GM12878 (cell line): Measurements from ENCODE around the gene NDUFAF5. TPM values are rescaled to one million over a fixed set of nuclear protein-coding genes. Genes with fewer than 3 reads are reported as not detected.

Source experiments
- ATAC-seq: fragments of 200-7000 bp; cut with Tn5 transposase; 3 replicates; pipeline ENCODE4 v1.9.1; 2020; ENCODE audit warnings: mild to moderate bottlenecking, moderate library complexity
- BruUV-seq: library from RNA; stranded (reverse); fragments of 400-500 nt; replicated peaks from 2 replicates; lab custom pipeline; 2021; lab: Mats Ljungman, UMichigan
- CTCF ChIA-PET: fragments of 300-600 bp; sonication (Branson Sonifier 250); formaldehyde crosslinking; extraction: SDS; loops from one replicate; lab custom pipeline; 2021; ENCODE audit warnings: inconsistent platforms; lab: Yijun Ruan, JAX
- POLR2A ChIA-PET: fragments of 350-600 bp; formaldehyde crosslinking; extraction: SDS; loops from one replicate; lab custom pipeline; 2021; ENCODE audit warnings: inconsistent platforms; lab: Charles Lee
- RAD21 ChIA-PET: fragments of 300-600 bp; sonication (Branson Sonifier 250); formaldehyde crosslinking; loops from one replicate; lab custom pipeline; 2023; ENCODE audit warnings: antibody characterized with exemption; ENCODE audit not compliant: unreplicated experiment; lab: Charles Lee
- SMC1A ChIA-PET: fragments of 300-600 bp; sonication (Branson Sonifier 250); formaldehyde crosslinking; loops from one replicate; lab custom pipeline; 2023; ENCODE audit not compliant: unreplicated experiment, uncharacterized antibody; lab: Charles Lee
- DNase-seq: peaks from one replicate; pipeline ENCODE4 v3.0.0-alpha.2; 2011; ENCODE audit warnings: low read depth, low spot score
- FAIRE-seq: peaks from 3 replicates; lab custom pipeline; 2011; peaks lifted over from hg19 to GRCh38; lab: Jason Lieb, UNC
- H2AFZ ChIP-seq: 2 replicates; pipeline ENCODE4 v1.6.0; 2011; ENCODE audit warnings: low read depth, low read length, control low read depth; ENCODE audit not compliant: control insufficient read depth
- H3K27ac ChIP-seq: 2 replicates; pipeline ENCODE4 v1.5.1; 2011; ENCODE audit warnings: control low read depth; ENCODE audit not compliant: control insufficient read depth, insufficient read depth
- H3K27me3 ChIP-seq, 2 experiments: replicated peaks in 1 of 2; 2 replicates each; pipeline versions ENCODE4 v1.6.0 to v1.6.1; 2011; ENCODE audit warnings: low read length in 1 of 2; ENCODE audit not compliant: control insufficient read depth in 2 of 2, insufficient read depth in 2 of 2
- H3K36me3 ChIP-seq, 2 experiments: 2 replicates each; pipeline ENCODE4 v1.5.1; 2011; ENCODE audit warnings: low read length in 1 of 2; ENCODE audit not compliant: control insufficient read depth in 2 of 2, insufficient read depth in 2 of 2
- H3K4me1 ChIP-seq: 2 replicates; pipeline ENCODE4 v1.6.1; 2011; ENCODE audit warnings: mild to moderate bottlenecking, low read length, moderate library complexity, mixed read lengths; ENCODE audit not compliant: control insufficient read depth, insufficient read depth
- H3K4me2 ChIP-seq: 2 replicates; pipeline ENCODE4 v1.6.0; 2011; ENCODE audit warnings: control low read depth; ENCODE audit not compliant: control insufficient read depth, insufficient read depth
- H3K4me3 ChIP-seq: fragments of 200-600 bp; sonication (generic); 2 replicates; pipeline ENCODE4 v1.5.1; 2016
- H3K79me2 ChIP-seq: 2 replicates; pipeline ENCODE4 v1.6.0; 2011; ENCODE audit warnings: low read length; ENCODE audit not compliant: control insufficient read depth, insufficient read depth
- H3K9ac ChIP-seq: 2 replicates; pipeline ENCODE4 v1.8.0; 2011; ENCODE audit warnings: low read length, control low read depth, mixed read lengths; ENCODE audit not compliant: control insufficient read depth, insufficient read depth
- H3K9me3 ChIP-seq: replicated peaks from 3 replicates; pipeline ENCODE4 v1.5.1; 2011; ENCODE audit warnings: mild to moderate bottlenecking, low read length; ENCODE audit not compliant: control insufficient read depth, insufficient read depth
- H4K20me1 ChIP-seq: 2 replicates; pipeline ENCODE4 v1.6.0; 2011; ENCODE audit not compliant: control insufficient read depth, insufficient read depth
- BACH1 ChIP-seq: fragments of 450-650 bp; IDR thresholded peaks from 2 replicates; pipeline ENCODE4 v1.6.1; 2017; ENCODE audit warnings: mild to moderate bottlenecking, borderline replicate concordance
- ESRRA ChIP-seq: IDR thresholded peaks from 2 replicates; pipeline ENCODE4 v1.6.1; 2012; ENCODE audit warnings: mild to moderate bottlenecking, low read length, improper control_type of control experiment
- FOXM1 ChIP-seq: IDR thresholded peaks from 2 replicates; pipeline ENCODE4 v1.6.1; 2012; ENCODE audit warnings: low read depth, mild to moderate bottlenecking, inconsistent platforms, low read length, moderate library complexity
- GATAD2B ChIP-seq: fragments of 450-650 bp; conservative IDR thresholded peaks from 2 replicates; pipeline ENCODE4 v1.6.1; 2017; ENCODE audit warnings: low read depth, mild to moderate bottlenecking, moderate library complexity
- MTA3 ChIP-seq: IDR thresholded peaks from 2 replicates; pipeline ENCODE4 v1.6.1; 2012; ENCODE audit warnings: low read length, inconsistent platforms, borderline replicate concordance
- SIN3A ChIP-seq: IDR thresholded peaks from 2 replicates; pipeline ENCODE4 v1.6.1; 2012; ENCODE audit warnings: low read depth, low read length, improper control_type of control experiment
- SMAD1 ChIP-seq: fragments of 450-650 bp; IDR thresholded peaks from 2 replicates; pipeline ENCODE4 v1.6.1; 2018; ENCODE audit warnings: mild to moderate bottlenecking, low read depth; ENCODE audit not compliant: partially characterized antibody
- SMAD5 ChIP-seq: IDR thresholded peaks from 2 replicates; pipeline ENCODE4 v1.6.1; 2016; ENCODE audit warnings: antibody characterized with exemption, low read depth
- SREBF2 ChIP-seq: IDR thresholded peaks from 2 replicates; pipeline ENCODE4 v1.6.1; 2012; ENCODE audit warnings: mild to moderate bottlenecking, low read length
- TARDBP ChIP-seq: IDR thresholded peaks from 2 replicates; pipeline ENCODE4 v1.6.1; 2016; ENCODE audit warnings: borderline replicate concordance
- ZNF622 ChIP-seq: fragments of 450-650 bp; IDR thresholded peaks from 2 replicates; pipeline ENCODE4 v1.6.1; 2017; ENCODE audit warnings: mild to moderate bottlenecking, inconsistent platforms
- WGBS: methylation state at CpG from one replicate; pipeline ENCODE4 v1.1.6; 2016; ENCODE audit warnings: low lambda C conversion rate; ENCODE audit not compliant: insufficient replicate concordance, insufficient coverage; ENCODE audit errors: missing lambda C conversion rate; 5-methylcytosine and 5-hydroxymethylcytosine counted together
- in situ Hi-C: fragments of 300-500 bp; cut with MboI; formaldehyde crosslinking; loops from 9 replicates; pipeline ENCODE4 v1.14.3; 2018; ENCODE audit warnings: mixed read lengths
- intact Hi-C: fragments of 100-400 bp; cut with micrococcal nuclease; formaldehyde crosslinking; loops from one replicate; pipeline ENCODE4 v1.14.2; 2022; ENCODE audit not compliant: unreplicated experiment
- polyA plus RNA-seq, 11 experiments: library from polyadenylated mRNA; depleted of rRNA in 4 of 11; unstranded in 6 of 11; stranded (reverse) in 5 of 11; fragments of >200 nt; fragmentation: Nextera tagmentation in 4 of 11; fragmentation: Illumina TruSeq in 1 of 11; extraction: Ambion mirVana in 4 of 11; extraction: Trizol in 1 of 11; gene quantifications; 1 replicate in 1 of 11; 2 replicates in 10 of 11; pipeline versions ENCODE4 v1.2.1 to v1.2.3, GENCODE V29; 2011 to 2016; ENCODE audit warnings: inconsistent platforms in 2 of 11, missing spikeins in 2 of 11, low read depth in 1 of 11
- total RNA-seq, 4 experiments: library from RNA; depleted of rRNA in 3 of 4; stranded (reverse); fragments of >200 nt in 3 of 4; fragmentation: Illumina TruSeq in 1 of 4; extraction: Trizol in 1 of 4; gene quantifications; 2 replicates each; pipeline versions ENCODE4 v1.2.1 to v1.2.3, GENCODE V29; 2013 to 2021
- TF ChIP-seq, protein P1 (sequence below): IDR thresholded peaks from 2 replicates; pipeline ENCODE4 v1.6.1; 2012; ENCODE audit warnings: improper control_type of control experiment, low read depth, low read length; ENCODE audit not compliant: insufficient replicate concordance
- TF ChIP-seq, protein P2 (sequence below): IDR thresholded peaks from 2 replicates; pipeline ENCODE4 v1.6.1; 2011; ENCODE audit warnings: borderline replicate concordance, low read depth, mild to moderate bottlenecking, moderate library complexity, mixed read lengths, low read length; ENCODE audit not compliant: insufficient read depth; ENCODE audit errors: extremely low read length
- TF ChIP-seq, protein P3 (sequence below): fragments of 450-650 bp; IDR thresholded peaks from 2 replicates; pipeline ENCODE4 v1.6.1; 2017; ENCODE audit warnings: low read depth, mild to moderate bottlenecking, moderate library complexity

Gene NDUFAF5
- total and polyA plus RNA-seq, 10 of the 15 experiments (the other 5 are each of a cell fraction or from before 2014, with no cell fraction given), result 15.6 to 36.9 (median 28.0) TPM

DNA sequence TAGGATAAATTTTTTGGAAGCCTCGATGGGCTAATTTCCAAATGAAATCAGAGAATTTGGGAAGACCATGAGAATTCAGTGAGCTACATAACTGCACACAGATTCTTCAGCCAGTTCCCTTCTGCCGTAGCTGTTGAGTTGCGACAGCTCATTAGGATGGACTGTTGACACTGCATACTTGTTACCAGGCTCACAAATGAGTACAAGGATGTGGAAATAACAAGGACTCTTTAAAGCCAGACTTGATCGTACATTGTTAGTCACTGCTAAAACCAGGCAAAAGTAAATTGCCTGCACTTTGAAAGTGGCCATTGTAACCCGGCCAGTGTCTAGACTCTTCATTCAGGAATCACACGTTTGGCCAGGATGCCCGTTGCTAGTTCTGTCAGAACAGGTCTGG lies 37.0 kb downstream of the NDUFAF5 start:
- no peaks in the 10 kb centered on the region for H3K79me2 ChIP-seq
- in situ Hi-C loops, result loop anchor here (5.0 kb wide), 1 partner anchor 240 kb away; no protein-coding TSS in a partner anchor
- SMC1A ChIA-PET, result interaction anchor here (1.2 kb wide), 1 partner anchor 225 kb away, joined by 3 read pairs; no protein-coding TSS in a partner anchor
- H3K4me3 ChIP-seq, result no peak overlapping the region
- no TSS peak for BruUV-seq
- no peaks in the 10 kb centered on the region for H4K20me1 ChIP-seq
- intact Hi-C loops, result loop anchor here (5.0 kb wide), 1 partner anchor 130 kb away; no protein-coding TSS in a partner anchor
- DNase-seq, result no peak
- no peaks in the 10 kb centered on the region for H3K27me3 ChIP-seq
- no peak for ATAC-seq
- FAIRE-seq, result no peak
- no peak overlapping the region for H3K27ac ChIP-seq
- H3K4me2 ChIP-seq, result no peak overlapping the region
- H3K36me3 ChIP-seq, result peaks cover 0 to 3% of the 10 kb centered on the region in 2 experiments; a peak in 2 of 4 replicates
- WGBS, result 93% methylated on average over 7 of the region's 7 CpGs
- CTCF ChIA-PET, result interaction anchor here (1.6 to 5.1 kb wide), 3 partner anchors 8 to 239 kb away, joined by 5 to 61 read pairs (median 20); no protein-coding TSS in a partner anchor
- no peaks in the 10 kb centered on the region for H3K9me3 ChIP-seq
- H3K4me1 ChIP-seq, result no peaks in the 10 kb centered on the region
- POLR2A ChIA-PET, result no interaction called here
- RAD21 ChIA-PET, result no interaction called here
- no peak overlapping the region for H2AFZ ChIP-seq
- no peak overlapping the region for H3K9ac ChIP-seq
- TF ChIP-seq, protein P1, sequence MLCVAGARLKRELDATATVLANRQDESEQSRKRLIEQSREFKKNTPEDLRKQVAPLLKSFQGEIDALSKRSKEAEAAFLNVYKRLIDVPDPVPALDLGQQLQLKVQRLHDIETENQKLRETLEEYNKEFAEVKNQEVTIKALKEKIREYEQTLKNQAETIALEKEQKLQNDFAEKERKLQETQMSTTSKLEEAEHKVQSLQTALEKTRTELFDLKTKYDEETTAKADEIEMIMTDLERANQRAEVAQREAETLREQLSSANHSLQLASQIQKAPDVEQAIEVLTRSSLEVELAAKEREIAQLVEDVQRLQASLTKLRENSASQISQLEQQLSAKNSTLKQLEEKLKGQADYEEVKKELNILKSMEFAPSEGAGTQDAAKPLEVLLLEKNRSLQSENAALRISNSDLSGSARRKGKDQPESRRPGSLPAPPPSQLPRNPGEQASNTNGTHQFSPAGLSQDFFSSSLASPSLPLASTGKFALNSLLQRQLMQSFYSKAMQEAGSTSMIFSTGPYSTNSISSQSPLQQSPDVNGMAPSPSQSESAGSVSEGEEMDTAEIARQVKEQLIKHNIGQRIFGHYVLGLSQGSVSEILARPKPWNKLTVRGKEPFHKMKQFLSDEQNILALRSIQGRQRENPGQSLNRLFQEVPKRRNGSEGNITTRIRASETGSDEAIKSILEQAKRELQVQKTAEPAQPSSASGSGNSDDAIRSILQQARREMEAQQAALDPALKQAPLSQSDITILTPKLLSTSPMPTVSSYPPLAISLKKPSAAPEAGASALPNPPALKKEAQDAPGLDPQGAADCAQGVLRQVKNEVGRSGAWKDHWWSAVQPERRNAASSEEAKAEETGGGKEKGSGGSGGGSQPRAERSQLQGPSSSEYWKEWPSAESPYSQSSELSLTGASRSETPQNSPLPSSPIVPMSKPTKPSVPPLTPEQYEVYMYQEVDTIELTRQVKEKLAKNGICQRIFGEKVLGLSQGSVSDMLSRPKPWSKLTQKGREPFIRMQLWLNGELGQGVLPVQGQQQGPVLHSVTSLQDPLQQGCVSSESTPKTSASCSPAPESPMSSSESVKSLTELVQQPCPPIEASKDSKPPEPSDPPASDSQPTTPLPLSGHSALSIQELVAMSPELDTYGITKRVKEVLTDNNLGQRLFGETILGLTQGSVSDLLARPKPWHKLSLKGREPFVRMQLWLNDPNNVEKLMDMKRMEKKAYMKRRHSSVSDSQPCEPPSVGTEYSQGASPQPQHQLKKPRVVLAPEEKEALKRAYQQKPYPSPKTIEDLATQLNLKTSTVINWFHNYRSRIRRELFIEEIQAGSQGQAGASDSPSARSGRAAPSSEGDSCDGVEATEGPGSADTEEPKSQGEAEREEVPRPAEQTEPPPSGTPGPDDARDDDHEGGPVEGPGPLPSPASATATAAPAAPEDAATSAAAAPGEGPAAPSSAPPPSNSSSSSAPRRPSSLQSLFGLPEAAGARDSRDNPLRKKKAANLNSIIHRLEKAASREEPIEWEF, result no peak
- TF ChIP-seq SIN3A (no peak), MTA3 (no peak), TARDBP (no peak), SMAD5 (no peak), SMAD1 (no peak), ESRRA (no peak), SREBF2 (no peak), ZNF622 (no peak), BACH1 (no peak), GATAD2B (no peak), FOXM1 (no peak)
- TF ChIP-seq, protein P2, sequence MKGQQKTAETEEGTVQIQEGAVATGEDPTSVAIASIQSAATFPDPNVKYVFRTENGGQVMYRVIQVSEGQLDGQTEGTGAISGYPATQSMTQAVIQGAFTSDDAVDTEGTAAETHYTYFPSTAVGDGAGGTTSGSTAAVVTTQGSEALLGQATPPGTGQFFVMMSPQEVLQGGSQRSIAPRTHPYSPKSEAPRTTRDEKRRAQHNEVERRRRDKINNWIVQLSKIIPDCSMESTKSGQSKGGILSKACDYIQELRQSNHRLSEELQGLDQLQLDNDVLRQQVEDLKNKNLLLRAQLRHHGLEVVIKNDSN, result no peak
- TF ChIP-seq, protein P3, sequence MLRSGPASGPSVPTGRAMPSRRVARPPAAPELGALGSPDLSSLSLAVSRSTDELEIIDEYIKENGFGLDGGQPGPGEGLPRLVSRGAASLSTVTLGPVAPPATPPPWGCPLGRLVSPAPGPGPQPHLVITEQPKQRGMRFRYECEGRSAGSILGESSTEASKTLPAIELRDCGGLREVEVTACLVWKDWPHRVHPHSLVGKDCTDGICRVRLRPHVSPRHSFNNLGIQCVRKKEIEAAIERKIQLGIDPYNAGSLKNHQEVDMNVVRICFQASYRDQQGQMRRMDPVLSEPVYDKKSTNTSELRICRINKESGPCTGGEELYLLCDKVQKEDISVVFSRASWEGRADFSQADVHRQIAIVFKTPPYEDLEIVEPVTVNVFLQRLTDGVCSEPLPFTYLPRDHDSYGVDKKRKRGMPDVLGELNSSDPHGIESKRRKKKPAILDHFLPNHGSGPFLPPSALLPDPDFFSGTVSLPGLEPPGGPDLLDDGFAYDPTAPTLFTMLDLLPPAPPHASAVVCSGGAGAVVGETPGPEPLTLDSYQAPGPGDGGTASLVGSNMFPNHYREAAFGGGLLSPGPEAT, result no peak
